ENCODE results near the gene PFN1.

PFN1 gene

GRCh38 chr17:4959261-4959965 is 11.1 kb upstream of the PFN1 start:
- H3K4me3 ChIP-seq (replicated peaks; ENCODE audit: low read depth, low read length): no peak overlapping the region
- DNase-seq (ENCODE audit: extremely low read depth, low read depth): no peak
- TF ChIP-seq, protein P1, sequence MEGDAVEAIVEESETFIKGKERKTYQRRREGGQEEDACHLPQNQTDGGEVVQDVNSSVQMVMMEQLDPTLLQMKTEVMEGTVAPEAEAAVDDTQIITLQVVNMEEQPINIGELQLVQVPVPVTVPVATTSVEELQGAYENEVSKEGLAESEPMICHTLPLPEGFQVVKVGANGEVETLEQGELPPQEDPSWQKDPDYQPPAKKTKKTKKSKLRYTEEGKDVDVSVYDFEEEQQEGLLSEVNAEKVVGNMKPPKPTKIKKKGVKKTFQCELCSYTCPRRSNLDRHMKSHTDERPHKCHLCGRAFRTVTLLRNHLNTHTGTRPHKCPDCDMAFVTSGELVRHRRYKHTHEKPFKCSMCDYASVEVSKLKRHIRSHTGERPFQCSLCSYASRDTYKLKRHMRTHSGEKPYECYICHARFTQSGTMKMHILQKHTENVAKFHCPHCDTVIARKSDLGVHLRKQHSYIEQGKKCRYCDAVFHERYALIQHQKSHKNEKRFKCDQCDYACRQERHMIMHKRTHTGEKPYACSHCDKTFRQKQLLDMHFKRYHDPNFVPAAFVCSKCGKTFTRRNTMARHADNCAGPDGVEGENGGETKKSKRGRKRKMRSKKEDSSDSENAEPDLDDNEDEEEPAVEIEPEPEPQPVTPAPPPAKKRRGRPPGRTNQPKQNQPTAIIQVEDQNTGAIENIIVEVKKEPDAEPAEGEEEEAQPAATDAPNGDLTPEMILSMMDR (IDR thresholded peaks at IDR 0.05; ENCODE audit: low read depth, low read length, missing control alignments): no peak

- H3K4me3 ChIP-seq (replicated peaks; ENCODE audit: low read depth, low read length): no peak overlapping the region
- TF ChIP-seq, protein P1 (IDR thresholded peaks at IDR 0.05; ENCODE audit: low read depth, low read length, missing control alignments): no peak
- no peak for DNase-seq (ENCODE audit: extremely low read depth, low read depth)
Observed at GRCh38 chr17:4958102-4958501, 9.8 kb upstream of the PFN1 start.

DNA sequence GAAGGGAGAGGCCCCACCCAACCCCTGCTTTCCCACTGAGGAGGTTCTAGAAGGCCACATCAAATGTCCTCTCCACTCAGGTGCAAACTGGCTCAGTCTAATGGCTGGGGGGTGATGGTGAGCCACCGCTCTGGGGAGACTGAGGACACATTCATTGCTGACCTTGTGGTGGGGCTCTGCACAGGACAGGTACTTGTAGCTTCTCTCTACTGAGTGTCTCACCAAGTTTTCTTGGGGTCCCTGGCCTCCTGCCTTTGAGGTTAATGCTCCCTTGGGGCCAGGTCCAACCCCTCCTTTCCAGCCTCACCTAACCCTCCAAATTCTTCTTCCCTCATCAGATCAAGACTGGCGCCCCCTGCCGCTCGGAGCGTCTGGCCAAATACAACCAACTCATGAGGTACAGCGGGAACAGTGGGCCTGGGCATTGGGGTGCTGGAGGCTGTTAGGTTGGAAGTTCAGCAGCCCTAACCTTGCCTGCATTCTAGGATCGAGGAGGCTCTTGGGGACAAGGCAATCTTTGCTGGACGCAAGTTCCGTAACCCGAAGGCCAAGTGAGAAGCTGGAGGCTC is 8.2 kb upstream of the PFN1 start:
- TF ChIP-seq, protein P1 (IDR thresholded peaks at IDR 0.05; ENCODE audit: low read depth, low read length, missing control alignments): peak; percentile 22
- no peak for DNase-seq (ENCODE audit: extremely low read depth, low read depth)
- no peak overlapping the region for H3K4me3 ChIP-seq (replicated peaks; ENCODE audit: low read depth, low read length)

GRCh38 chr17:4955091-4955490 is 6.8 kb upstream of the PFN1 start:
- H3K4me3 ChIP-seq (replicated peaks; ENCODE audit: low read depth, low read length): no peak overlapping the region
- no peak for DNase-seq (ENCODE audit: extremely low read depth, low read depth)
- TF ChIP-seq, protein P1 (IDR thresholded peaks at IDR 0.05; ENCODE audit: low read depth, low read length, missing control alignments): no peak

DNA sequence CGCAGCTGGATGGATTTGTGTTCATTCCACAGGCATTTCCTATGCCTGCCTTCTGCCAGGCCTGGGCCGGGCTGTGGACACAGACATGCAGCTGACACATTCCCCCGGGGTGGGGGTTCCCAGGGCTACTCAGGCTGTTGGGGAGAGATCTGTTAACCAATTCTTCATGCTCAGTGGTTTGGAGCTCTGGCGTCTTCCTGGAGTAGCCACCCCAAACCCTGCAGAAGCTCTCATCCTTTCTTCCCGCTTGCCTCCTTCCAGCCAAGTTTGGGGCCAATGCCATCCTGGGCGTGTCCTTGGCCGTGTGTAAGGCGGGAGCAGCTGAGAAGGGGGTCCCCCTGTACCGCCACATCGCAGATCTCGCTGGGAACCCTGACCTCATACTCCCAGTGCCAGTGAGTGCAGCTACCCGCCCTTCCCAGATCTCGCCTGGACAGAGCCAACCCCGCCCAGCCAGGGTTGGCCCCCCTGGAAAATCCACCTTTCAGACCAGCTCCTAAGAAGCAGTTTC is 5.2 kb upstream of the PFN1 start:
- TF ChIP-seq, protein P1 (IDR thresholded peaks at IDR 0.05; ENCODE audit: low read depth, low read length, missing control alignments): no peak
- DNase-seq (ENCODE audit: extremely low read depth, low read depth): no peak
- no peak overlapping the region for H3K4me3 ChIP-seq (replicated peaks; ENCODE audit: low read depth, low read length)

DNA sequence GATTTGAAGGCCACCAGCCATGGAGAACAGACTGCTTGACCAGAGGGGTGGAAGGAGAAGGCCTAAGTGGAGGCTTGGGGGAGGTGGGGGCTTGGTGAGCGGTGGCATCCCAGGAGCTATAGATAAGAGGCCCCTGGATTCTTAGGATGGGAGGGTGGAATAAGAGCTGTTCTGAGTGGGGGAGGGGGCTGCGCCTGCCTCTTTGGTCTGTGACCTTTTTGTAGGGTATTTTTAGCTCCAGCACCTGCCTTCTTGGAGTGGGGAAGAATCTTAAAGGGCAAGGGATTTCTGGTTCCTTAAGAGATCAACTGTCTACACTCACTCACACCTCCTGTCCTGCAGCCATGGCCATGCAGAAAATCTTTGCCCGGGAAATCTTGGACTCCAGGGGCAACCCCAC is 3.2 kb upstream of the PFN1 start:
- DNase-seq (ENCODE audit: extremely low read depth, low read depth): no peak
- TF ChIP-seq, protein P1 (IDR thresholded peaks at IDR 0.05; ENCODE audit: low read depth, low read length, missing control alignments): no peak
- no peak overlapping the region for H3K4me3 ChIP-seq (replicated peaks; ENCODE audit: low read depth, low read length)
